Naive thymus-derived CD4-positive, alpha-beta T cell (primary cell): ENCODE results near the gene RRP36. TPM values are rescaled to one million over a fixed set of nuclear protein-coding genes. Genes with fewer than 3 reads are reported as not detected.

Source experiments
- ATAC-seq: fragments of 150-1000 bp; cut with Tn5 transposase; 2 replicates; pipeline ENCODE4 v1.10.0; 2021; ENCODE audit warnings: mild to moderate bottlenecking, moderate library complexity
- CTCF ChIA-PET: fragments of 350-600 bp; sonication (Branson Sonifier 250); formaldehyde crosslinking; loops from one replicate; lab custom pipeline; 2021; ENCODE audit warnings: antibody characterized with exemption; lab: Charles Lee
- POLR2A ChIA-PET: fragments of 350-600 bp; sonication (Branson Sonifier 250); formaldehyde crosslinking; loops from one replicate; lab custom pipeline; 2021; ENCODE audit warnings: antibody characterized with exemption, inconsistent platforms; lab: Charles Lee
- DNase-seq, 9 donors: peaks; one replicate each; pipeline versions ENCODE4 v3.0.0 to v3.0.0-alpha.2; 2020 to 2022; ENCODE audit warnings: mixed read lengths in 1 of 9
- H3K27ac ChIP-seq: one replicate; pipeline ENCODE4 v1.7.0; 2013; ENCODE audit warnings: mild to moderate bottlenecking, low read depth, low read length, moderate library complexity
- H3K27me3 ChIP-seq, 2 donors: one replicate each; pipeline ENCODE4 v1.7.0; 2013; ENCODE audit warnings: low read length in 2 of 2, mild to moderate bottlenecking in 2 of 2, moderate library complexity in 2 of 2; ENCODE audit not compliant: control insufficient read depth in 2 of 2, insufficient read depth in 2 of 2
- H3K36me3 ChIP-seq, 3 experiments: 1 replicate in 2 of 3; 2 replicates in 1 of 3; pipeline ENCODE4 v1.7.0; 2013; ENCODE audit warnings: low read length in 3 of 3, mild to moderate bottlenecking in 3 of 3, moderate library complexity in 1 of 3; ENCODE audit not compliant: insufficient read depth in 3 of 3, control insufficient read depth in 2 of 3
- H3K4me1 ChIP-seq, 2 donors: one replicate each; pipeline ENCODE4 v1.7.0; 2013; ENCODE audit warnings: low read length in 2 of 2, mild to moderate bottlenecking in 2 of 2, moderate library complexity in 1 of 2; ENCODE audit not compliant: control insufficient read depth in 2 of 2, insufficient read depth in 2 of 2
- H3K4me3 ChIP-seq: 2 replicates; pipeline ENCODE4 v1.7.0; 2013; ENCODE audit warnings: mild to moderate bottlenecking, low read length
- H3K9me3 ChIP-seq, 3 experiments: 1 replicate in 2 of 3; 2 replicates in 1 of 3; pipeline ENCODE4 v1.7.0; 2013; ENCODE audit warnings: low read length in 3 of 3; ENCODE audit not compliant: control insufficient read depth in 2 of 3
- H3K27ac Mint-ChIP-seq, 9 donors: one replicate each; pipeline ENCODE4 v1.8.0; 2020 to 2022; ENCODE audit warnings: mixed read lengths in 9 of 9, mild to moderate bottlenecking in 8 of 9, moderate library complexity in 5 of 9, inconsistent platforms in 2 of 9
- H3K27me3 Mint-ChIP-seq, 5 donors: one replicate each; pipeline ENCODE4 v1.8.0; 2021 to 2022; ENCODE audit warnings: mixed read lengths in 5 of 5, mild to moderate bottlenecking in 1 of 5
- H3K36me3 Mint-ChIP-seq, 5 donors: one replicate each; pipeline ENCODE4 v1.8.0; 2020 to 2022; ENCODE audit warnings: mixed read lengths in 5 of 5, mild to moderate bottlenecking in 3 of 5, inconsistent platforms in 1 of 5
- H3K4me1 Mint-ChIP-seq, 7 donors: one replicate each; pipeline ENCODE4 v1.8.0; 2020 to 2022; ENCODE audit warnings: mixed read lengths in 7 of 7, mild to moderate bottlenecking in 3 of 7, inconsistent platforms in 1 of 7
- H3K4me3 Mint-ChIP-seq, 10 donors: one replicate each; pipeline ENCODE4 v1.8.0; 2020 to 2022; ENCODE audit warnings: mild to moderate bottlenecking in 10 of 10, mixed read lengths in 10 of 10, moderate library complexity in 6 of 10, inconsistent platforms in 2 of 10
- H3K9me3 Mint-ChIP-seq, 11 donors: one replicate each; pipeline ENCODE4 v1.8.0; 2020 to 2022; ENCODE audit warnings: mixed read lengths in 11 of 11, mild to moderate bottlenecking in 4 of 11, inconsistent platforms in 1 of 11, moderate library complexity in 1 of 11
- intact Hi-C, 2 donors: fragments of 100-400 bp; cut with micrococcal nuclease; formaldehyde crosslinking; loops; one replicate each; pipeline ENCODE4 v1.15.1; 2023
- polyA plus RNA-seq, 2 donors: library from polyadenylated mRNA; unstranded; fragments of 300-500 nt; fragmentation: Illumina TruSeq; gene quantifications; one replicate each; pipeline ENCODE4 v1.2.3, GENCODE V29; 2021
- total RNA-seq, 6 experiments: library from RNA in 5 of 6; stranded (reverse) in 5 of 6; gene quantifications; 1 replicate in 5 of 6; 2 replicates in 1 of 6; pipeline ENCODE4 v1.2.3 and lab custom pipeline; 2021 to 2026

Gene RRP36
- total and polyA plus RNA-seq, 7 experiments from 2014 or later = 25.4 to 89.6 (median 49.1) TPM

DNA sequence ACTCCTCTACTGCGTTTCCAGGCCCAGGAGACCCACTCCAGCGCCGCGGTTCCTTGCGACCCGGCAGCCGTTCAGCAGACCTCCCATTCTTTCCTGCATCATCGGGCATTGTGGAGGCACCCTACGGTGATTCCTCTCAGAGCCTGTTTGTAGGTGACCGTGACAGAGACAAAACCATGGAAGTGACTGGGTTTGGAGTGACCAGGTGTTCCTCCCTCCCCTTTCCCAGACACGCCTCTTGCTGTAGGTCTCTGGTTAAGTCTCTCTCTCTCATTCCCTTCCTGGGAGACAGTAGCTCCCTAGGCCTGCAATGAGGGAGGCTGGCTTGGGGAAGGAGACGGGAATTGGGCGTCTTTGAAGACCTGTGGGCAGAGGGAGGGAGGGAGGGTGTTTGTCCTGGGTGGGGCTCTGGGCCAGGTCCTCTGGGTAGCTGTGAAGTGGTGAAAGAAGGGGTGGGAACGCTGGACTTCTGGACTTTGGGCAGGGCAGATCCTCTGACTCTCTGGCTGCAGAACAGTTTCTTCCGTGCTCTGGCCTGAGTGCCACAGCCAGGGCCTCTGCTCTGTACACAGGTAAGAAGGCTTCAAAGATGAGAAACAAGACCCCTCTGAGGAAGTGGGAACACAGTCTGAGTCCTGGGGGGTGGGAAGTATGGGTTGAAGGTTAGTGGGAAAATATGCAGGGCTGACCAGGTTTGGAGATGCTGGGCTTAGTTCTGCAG is 38.8 kb downstream of the RRP36 start:
- H3K36me3 Mint-ChIP-seq = peaks cover 9 to 43% (median 21%) of the 10 kb centered on the region in 5 donors
- DNase-seq (no peak), ATAC-seq (no peak)
- Histone ChIP-seq H3K27ac (peak overlapping the region; percentile 88), H3K4me1 (peaks cover 0 to 21% of the 10 kb centered on the region in 2 donors), H3K36me3 (peaks cover 0 to 38% (median 0%) of the 10 kb centered on the region in 3 experiments), H3K9me3 (no peaks in the 10 kb centered on the region), H3K27me3 (no peaks in the 10 kb centered on the region), H3K4me3 (peak overlapping the region; percentile 80)
- peaks cover 27 to 49% (median 44%) of the 10 kb centered on the region in 7 donors for H3K4me1 Mint-ChIP-seq
- peak overlapping the region; percentile 88 to 100 (median 96) for H3K4me3 Mint-ChIP-seq
- POLR2A ChIA-PET = interaction anchor here (0.7 to 3.6 kb wide), 12 partner anchors 9 to 130 kb away, joined by 3 to 33 read pairs (median 5); partner anchors contain the start of genes CNPY3, KLHDC3, MEA1 and PEX6
- CTCF ChIA-PET = no interaction called here
- peak overlapping the region; percentile 95 to 100 (median 99) for H3K27ac Mint-ChIP-seq
- intact Hi-C loops = no loop called here
- H3K27me3 Mint-ChIP-seq = no peaks in the 10 kb centered on the region
- H3K9me3 Mint-ChIP-seq = no peaks in the 10 kb centered on the region

DNA sequence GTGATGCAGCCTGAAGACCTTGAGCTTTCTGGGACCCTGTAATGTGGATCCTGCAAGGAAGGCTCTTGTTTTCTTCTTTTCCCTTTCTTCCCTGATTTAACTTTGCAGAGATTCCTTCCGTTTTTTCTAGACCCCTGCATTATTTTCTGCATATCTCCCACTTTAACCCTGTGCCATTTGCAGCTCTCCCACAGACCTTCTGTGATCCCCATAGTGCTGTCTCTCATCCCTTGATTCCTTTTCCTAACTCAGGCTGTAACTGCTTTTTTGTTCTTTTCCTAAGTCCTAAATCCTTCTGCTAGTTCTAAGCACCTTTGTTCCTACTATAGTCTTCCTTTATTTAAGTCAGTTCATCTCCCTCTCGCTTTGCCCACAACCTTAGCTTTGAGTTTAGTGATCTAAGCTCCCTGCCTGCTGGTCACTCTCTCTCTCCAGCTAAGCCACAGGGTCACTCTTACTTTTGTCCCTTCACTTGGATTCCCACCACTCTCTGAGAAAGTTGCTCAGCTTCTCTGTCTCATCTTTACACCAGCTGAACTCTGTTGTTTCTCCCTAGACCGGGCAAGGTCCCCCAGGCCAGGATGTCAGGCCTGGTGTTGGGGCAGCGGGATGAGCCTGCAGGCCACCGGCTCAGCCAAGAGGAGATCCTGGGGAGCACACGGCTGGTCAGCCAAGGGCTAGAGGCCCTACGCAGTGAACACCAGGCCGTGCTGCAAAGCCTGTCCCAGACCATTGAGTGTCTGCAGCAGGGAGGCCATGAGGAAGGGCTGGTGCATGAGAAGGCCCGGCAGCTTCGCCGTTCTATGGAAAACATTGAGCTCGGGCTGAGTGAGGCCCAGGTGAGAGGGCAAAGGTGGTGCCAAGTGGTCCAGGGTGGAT is 39.6 kb downstream of the RRP36 start:
- Mint-ChIP-seq H3K36me3 (peaks cover 2 to 39% (median 24%) of the 10 kb centered on the region in 5 donors), H3K27ac (peak overlapping the region; percentile 67 to 100 (median 98)), H3K27me3 (no peaks in the 10 kb centered on the region), H3K4me3 (peak overlapping the region; percentile 88 to 100 (median 96)), H3K4me1 (peaks cover 27 to 44% (median 40%) of the 10 kb centered on the region in 7 donors), H3K9me3 (no peaks in the 10 kb centered on the region)
- DNase-seq (no peak), ATAC-seq (no peak)
- Histone ChIP-seq H3K4me3 (no peak overlapping the region), H3K27ac (no peak overlapping the region), H3K27me3 (no peaks in the 10 kb centered on the region), H3K4me1 (peaks cover 0 to 21% of the 10 kb centered on the region in 2 donors), H3K36me3 (peaks cover 0 to 38% (median 0%) of the 10 kb centered on the region in 3 experiments), H3K9me3 (no peaks in the 10 kb centered on the region)
- ChIA-PET POLR2A (interaction anchor here (0.7 to 3.6 kb wide), 9 partner anchors 8 to 131 kb away, joined by 3 to 33 read pairs (median 4); partner anchors contain the start of genes CNPY3, KLHDC3, MEA1 and PEX6), CTCF (no interaction called here)
- intact Hi-C loops = no loop called here

DNA sequence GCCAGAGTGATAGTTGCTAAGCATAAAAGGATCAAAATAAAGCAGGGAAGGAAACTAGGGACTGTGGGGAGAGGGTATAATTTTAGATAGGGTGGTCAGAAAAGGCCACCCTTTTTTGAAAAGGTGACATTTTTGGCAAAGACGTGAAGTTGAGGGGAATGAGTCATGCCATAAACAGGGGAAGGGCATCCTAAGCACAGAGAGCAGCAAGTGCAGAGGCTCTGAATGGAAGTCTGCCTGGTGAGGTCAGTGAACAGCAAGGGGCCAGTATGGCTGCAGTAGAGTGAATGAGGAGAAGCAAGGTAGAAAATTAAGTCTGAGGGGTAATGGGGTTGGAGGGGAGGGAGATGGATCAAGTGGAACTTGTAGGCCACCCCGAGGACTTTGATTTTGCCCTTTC is 40.4 kb downstream of the RRP36 start:
- no peak for ATAC-seq
- Mint-ChIP-seq H3K4me3 (peak overlapping the region in 3 of 10 donors; percentile 2 to 93 (median 63)), H3K4me1 (peaks cover 27 to 44% (median 36%) of the 10 kb centered on the region in 7 donors), H3K36me3 (peaks cover 0 to 43% (median 26%) of the 10 kb centered on the region in 5 donors), H3K9me3 (no peaks in the 10 kb centered on the region), H3K27me3 (no peaks in the 10 kb centered on the region), H3K27ac (peak overlapping the region in 1 of 9 donors; percentile 88)
- no peak overlapping the region for H3K4me3 ChIP-seq
- no peak overlapping the region for H3K27ac ChIP-seq
- intact Hi-C loops = no loop called here
- peaks cover 0 to 21% of the 10 kb centered on the region in 2 donors for H3K4me1 ChIP-seq
- H3K36me3 ChIP-seq = peaks cover 0 to 46% (median 4%) of the 10 kb centered on the region in 3 experiments
- DNase-seq = no peak
- H3K9me3 ChIP-seq = no peaks in the 10 kb centered on the region
- no peaks in the 10 kb centered on the region for H3K27me3 ChIP-seq
- ChIA-PET POLR2A (interaction anchor here (1.0 to 3.6 kb wide), 2 partner anchors 17 to 83 kb away, joined by 4 to 18 read pairs; partner anchors contain the start of gene PEX6), CTCF (no interaction called here)

DNA sequence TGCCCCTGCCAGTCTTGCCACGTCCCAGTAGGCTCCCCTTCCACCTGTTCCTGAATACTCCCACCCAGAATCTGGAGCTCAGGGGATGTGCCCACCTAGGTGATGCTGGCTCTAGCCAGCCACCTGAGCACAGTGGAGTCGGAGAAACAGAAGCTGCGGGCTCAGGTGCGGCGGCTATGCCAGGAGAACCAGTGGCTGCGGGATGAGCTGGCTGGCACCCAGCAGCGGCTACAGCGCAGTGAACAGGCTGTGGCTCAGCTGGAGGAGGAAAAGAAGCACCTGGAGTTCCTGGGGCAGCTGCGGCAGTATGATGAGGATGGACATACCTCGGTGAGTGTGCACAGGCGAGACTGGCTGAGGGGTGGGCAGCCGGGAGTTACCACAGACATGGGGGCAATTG is 41.4 kb downstream of the RRP36 start:
- H3K4me1 ChIP-seq = peaks cover 0 to 18% of the 10 kb centered on the region in 2 donors
- no peak overlapping the region for H3K4me3 ChIP-seq
- Mint-ChIP-seq H3K36me3 (peaks cover 0 to 43% (median 26%) of the 10 kb centered on the region in 5 donors), H3K4me1 (peaks cover 27 to 41% (median 34%) of the 10 kb centered on the region in 7 donors), H3K27ac (no peak overlapping the region), H3K4me3 (peak overlapping the region in 1 of 10 donors; percentile 64), H3K27me3 (no peaks in the 10 kb centered on the region), H3K9me3 (no peaks in the 10 kb centered on the region)
- H3K27ac ChIP-seq = no peak overlapping the region
- DNase-seq (no peak), ATAC-seq (no peak)
- peaks cover 0 to 44% (median 6%) of the 10 kb centered on the region in 3 experiments for H3K36me3 ChIP-seq
- POLR2A ChIA-PET = interaction anchor here (0.9 to 2.2 kb wide), 4 partner anchors 9 to 444 kb away, joined by 3 to 9 read pairs (median 3); partner anchors contain the start of genes CUL7 and PPP2R5D
- no peaks in the 10 kb centered on the region for H3K27me3 ChIP-seq
- intact Hi-C loops = no loop called here
- no peaks in the 10 kb centered on the region for H3K9me3 ChIP-seq
- CTCF ChIA-PET = interaction anchor here (0.8 to 1.2 kb wide), 3 partner anchors 9 to 304 kb away, joined by 3 to 4 read pairs (median 3); partner anchors contain the start of gene CNPY3

DNA sequence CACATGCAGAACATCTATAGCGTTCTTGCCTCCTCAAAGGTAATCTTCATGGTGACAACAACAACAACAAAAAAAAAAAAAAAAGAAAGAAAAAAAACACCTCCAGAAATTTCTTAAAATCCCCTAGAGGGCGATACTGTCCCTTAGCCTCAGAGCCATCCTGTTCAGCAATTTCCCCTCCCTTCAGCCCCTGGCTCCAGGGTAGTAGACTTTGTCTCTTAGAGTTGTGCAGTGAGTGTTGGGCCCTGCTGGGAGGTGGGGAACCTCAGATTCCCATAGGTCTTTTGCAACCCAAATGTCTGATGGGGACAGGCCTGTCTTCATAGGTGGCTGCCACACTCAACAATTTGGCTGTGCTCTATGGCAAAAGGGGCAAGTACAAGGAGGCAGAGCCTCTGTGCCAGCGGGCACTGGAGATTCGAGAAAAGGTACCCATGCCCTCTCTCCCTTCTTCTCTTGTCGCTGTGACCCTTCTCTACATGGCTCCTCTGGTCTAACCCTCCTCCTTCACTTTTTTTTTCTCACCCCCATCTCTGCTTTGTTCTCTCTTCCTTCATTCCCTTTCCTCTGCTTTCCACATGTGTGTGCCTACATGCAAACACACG is 48.7 kb downstream of the RRP36 start:
- Mint-ChIP-seq H3K36me3 (peaks cover 0 to 36% (median 22%) of the 10 kb centered on the region in 5 donors), H3K27ac (no peak overlapping the region), H3K27me3 (peaks cover 0 to 3% (median 0%) of the 10 kb centered on the region in 5 donors), H3K4me3 (no peak overlapping the region), H3K9me3 (no peaks in the 10 kb centered on the region), H3K4me1 (peaks cover 0 to 5% (median 0%) of the 10 kb centered on the region in 7 donors)
- no peaks in the 10 kb centered on the region for H3K9me3 ChIP-seq
- H3K36me3 ChIP-seq = peaks cover 0 to 46% (median 6%) of the 10 kb centered on the region in 3 experiments
- no peak overlapping the region for H3K27ac ChIP-seq
- ATAC-seq (peak; percentile 75), DNase-seq (peak in 6 of 9 donors; percentile 15 to 42 (median 32))
- intact Hi-C loops = loop anchor here (1.0 kb wide), 1 partner anchor 73 kb away; no protein-coding TSS in a partner anchor
- H3K4me3 ChIP-seq = no peak overlapping the region
- no peaks in the 10 kb centered on the region for H3K4me1 ChIP-seq
- no peaks in the 10 kb centered on the region for H3K27me3 ChIP-seq
- CTCF ChIA-PET = no interaction called here
- POLR2A ChIA-PET = interaction anchor here (0.9 kb wide), 1 partner anchor 10 kb away, joined by 4 read pairs; no protein-coding TSS in a partner anchor
